Neural cell (in vitro differentiated cells): ENCODE results near the gene AGXT. TPM values are rescaled to one million over a fixed set of nuclear protein-coding genes. Genes with fewer than 3 reads are reported as not detected.

Experiments used
- H2AFZ ChIP-seq: fragments of 200-600, 300-800 bp; sonication (generic), shearing (Covaris generic); 2 replicates; pipeline ENCODE4 v1.6.0; 2014; ENCODE audit warnings: low read depth, mild to moderate bottlenecking, antibody characterized with exemption, low read length, moderate library complexity
- H3F3A ChIP-seq: fragments of 200-600 bp; shearing (Covaris generic); 2 replicates; pipeline ENCODE4 v1.6.1; 2016; ENCODE audit warnings: mild to moderate bottlenecking, moderate library complexity, mixed read lengths, antibody characterized with exemption, low read length; ENCODE audit not compliant: insufficient read depth, poor library complexity, severe bottlenecking
- H3K27ac ChIP-seq: fragments of 200-600, 300-800 bp; sonication (generic), shearing (Covaris generic); 2 replicates; pipeline ENCODE4 v1.5.1; 2014; ENCODE audit warnings: mild to moderate bottlenecking, low read length, moderate library complexity
- H3K27me3 ChIP-seq: fragments of 300-800, 200-600 bp; sonication (generic), shearing (Covaris generic); 2 replicates; pipeline ENCODE4 v1.6.0; 2014; ENCODE audit warnings: mild to moderate bottlenecking, low read depth, low read length, moderate library complexity; ENCODE audit not compliant: insufficient read depth
- H3K36me3 ChIP-seq: fragments of 300-800, 200-600 bp; sonication (generic), shearing (Covaris generic); 2 replicates; pipeline ENCODE4 v1.5.1; 2014; ENCODE audit warnings: mild to moderate bottlenecking, antibody characterized with exemption, low read length, moderate library complexity; ENCODE audit not compliant: insufficient read depth
- H3K4me2 ChIP-seq: fragments of 300-800, 200-600 bp; sonication (generic), shearing (Covaris generic); 2 replicates; pipeline ENCODE4 v1.6.0; 2014; ENCODE audit warnings: mild to moderate bottlenecking, low read length
- H3K4me3 ChIP-seq: fragments of 300-800, 200-600 bp; sonication (generic), shearing (Covaris generic); 2 replicates; pipeline ENCODE4 v1.5.1; 2014; ENCODE audit warnings: mild to moderate bottlenecking, low read length, moderate library complexity
- H3K79me2 ChIP-seq: fragments of 200-600 bp; shearing (Covaris generic); replicated peaks from 2 replicates; pipeline ENCODE4 v1.6.0; 2014; ENCODE audit warnings: mild to moderate bottlenecking, low read length, moderate library complexity; ENCODE audit not compliant: insufficient read depth
- H3K9ac ChIP-seq: fragments of 300-800, 200-600 bp; sonication (generic), shearing (Covaris generic); 2 replicates; pipeline ENCODE4 v1.6.1; 2016; ENCODE audit warnings: mild to moderate bottlenecking, low read length, mixed read lengths
- H3K9me2 ChIP-seq: fragments of 200-600 bp; shearing (Covaris generic); 2 replicates; pipeline ENCODE4 v1.6.1; 2016; ENCODE audit warnings: mild to moderate bottlenecking, low read length, mixed read lengths; ENCODE audit not compliant: insufficient read depth
- H3K9me3 ChIP-seq: fragments of 200-600, 300-800 bp; sonication (generic), shearing (Covaris generic); 2 replicates; pipeline ENCODE4 v1.6.1; 2016; ENCODE audit warnings: mild to moderate bottlenecking, mixed run types, low read length, moderate library complexity, mixed read lengths
- H4K20me1 ChIP-seq: fragments of 200-600 bp; shearing (Covaris generic); 2 replicates; pipeline ENCODE4 v1.6.1; 2016; ENCODE audit warnings: mild to moderate bottlenecking, mixed run types; ENCODE audit not compliant: insufficient read depth
- EP300 ChIP-seq: fragments of 450-650 bp; conservative IDR thresholded peaks from 2 replicates; pipeline ENCODE4 v1.6.1; 2014; ENCODE audit warnings: antibody characterized with exemption, mild to moderate bottlenecking, moderate library complexity; ENCODE audit not compliant: poor library complexity, severe bottlenecking
- EZH2 ChIP-seq: fragments of 200-600, 300-800 bp; shearing (Covaris generic), sonication (generic); IDR thresholded peaks from 2 replicates; pipeline ENCODE4 v1.6.1; 2014; ENCODE audit warnings: antibody characterized with exemption, low read length, borderline replicate concordance, mild to moderate bottlenecking; ENCODE audit not compliant: insufficient read depth, poor library complexity, severe bottlenecking
- MXI1 ChIP-seq: fragments of 450-650 bp; conservative IDR thresholded peaks from 2 replicates; pipeline ENCODE4 v1.6.1; 2014; ENCODE audit warnings: antibody characterized with exemption, mild to moderate bottlenecking; ENCODE audit not compliant: poor library complexity, severe bottlenecking
- POLR2AphosphoS5 ChIP-seq: IDR thresholded peaks from 2 replicates; pipeline ENCODE4 v1.6.1; 2012
- RAD21 ChIP-seq: fragments of 450-650 bp; conservative IDR thresholded peaks from 2 replicates; pipeline ENCODE4 v1.6.1; 2014; ENCODE audit warnings: antibody characterized with exemption, mild to moderate bottlenecking, moderate library complexity
- REST ChIP-seq: IDR thresholded peaks from 2 replicates; pipeline ENCODE4 v1.6.1; 2012; ENCODE audit warnings: borderline replicate concordance
- SMC3 ChIP-seq: fragments of 450-650 bp; conservative IDR thresholded peaks from 2 replicates; pipeline ENCODE4 v1.6.1; 2014; ENCODE audit warnings: antibody characterized with exemption, mild to moderate bottlenecking, moderate library complexity; ENCODE audit not compliant: poor library complexity
- TAF1 ChIP-seq: IDR thresholded peaks from 2 replicates; pipeline ENCODE4 v1.6.1; 2012; ENCODE audit warnings: low read depth
- polyA plus RNA-seq: library from polyadenylated mRNA; depleted of rRNA; stranded (reverse); fragments of >200 nt; gene quantifications from 2 replicates; pipeline ENCODE4 v1.2.3, GENCODE V29; 2014
- TF ChIP-seq, protein P1 (sequence below): fragments of 450-650 bp; IDR thresholded peaks from 2 replicates; pipeline ENCODE4 v1.5.1; 2014; ENCODE audit warnings: antibody characterized with exemption, mild to moderate bottlenecking, moderate library complexity; ENCODE audit not compliant: poor library complexity, severe bottlenecking

The AGXT gene
- polyA plus RNA-seq, 1 donor from 2014 or later = not detected

GRCh38 chr2:240872317-240873097, 3.9 kb downstream of the AGXT start:
- Histone ChIP-seq H3K9me3 (no peaks in the 10 kb centered on the region), H3K9ac (no peak overlapping the region), H3K79me2 (no peaks in the 10 kb centered on the region), H3K9me2 (no peaks in the 10 kb centered on the region), H2AFZ (no peak overlapping the region), H3K27me3 (no peaks in the 10 kb centered on the region), H3K36me3 (no peaks in the 10 kb centered on the region), H3K4me2 (no peak overlapping the region), H3K4me3 (no peak overlapping the region), H3K27ac (no peak overlapping the region), H4K20me1 (no peaks in the 10 kb centered on the region), H3F3A (no peaks in the 10 kb centered on the region)
- no peak for TF ChIP-seq MXI1
- no peak for TF ChIP-seq RAD21
- TF ChIP-seq REST = no peak
- TF ChIP-seq SMC3 = no peak
- no peak for TF ChIP-seq POLR2AphosphoS5
- TF ChIP-seq EZH2 = no peak
- TF ChIP-seq, protein P1, sequence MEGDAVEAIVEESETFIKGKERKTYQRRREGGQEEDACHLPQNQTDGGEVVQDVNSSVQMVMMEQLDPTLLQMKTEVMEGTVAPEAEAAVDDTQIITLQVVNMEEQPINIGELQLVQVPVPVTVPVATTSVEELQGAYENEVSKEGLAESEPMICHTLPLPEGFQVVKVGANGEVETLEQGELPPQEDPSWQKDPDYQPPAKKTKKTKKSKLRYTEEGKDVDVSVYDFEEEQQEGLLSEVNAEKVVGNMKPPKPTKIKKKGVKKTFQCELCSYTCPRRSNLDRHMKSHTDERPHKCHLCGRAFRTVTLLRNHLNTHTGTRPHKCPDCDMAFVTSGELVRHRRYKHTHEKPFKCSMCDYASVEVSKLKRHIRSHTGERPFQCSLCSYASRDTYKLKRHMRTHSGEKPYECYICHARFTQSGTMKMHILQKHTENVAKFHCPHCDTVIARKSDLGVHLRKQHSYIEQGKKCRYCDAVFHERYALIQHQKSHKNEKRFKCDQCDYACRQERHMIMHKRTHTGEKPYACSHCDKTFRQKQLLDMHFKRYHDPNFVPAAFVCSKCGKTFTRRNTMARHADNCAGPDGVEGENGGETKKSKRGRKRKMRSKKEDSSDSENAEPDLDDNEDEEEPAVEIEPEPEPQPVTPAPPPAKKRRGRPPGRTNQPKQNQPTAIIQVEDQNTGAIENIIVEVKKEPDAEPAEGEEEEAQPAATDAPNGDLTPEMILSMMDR = no peak
- no peak for TF ChIP-seq EP300
- no peak for TF ChIP-seq TAF1

GRCh38 chr2:240873098-240873788, 4.6 kb downstream of the AGXT start:
- no peak overlapping the region for H3K4me2 ChIP-seq
- no peak overlapping the region for H3K4me3 ChIP-seq
- TF ChIP-seq MXI1 = no peak
- no peak overlapping the region for H2AFZ ChIP-seq
- no peaks in the 10 kb centered on the region for H4K20me1 ChIP-seq
- no peaks in the 10 kb centered on the region for H3K9me3 ChIP-seq
- H3F3A ChIP-seq = no peaks in the 10 kb centered on the region
- H3K27me3 ChIP-seq = no peaks in the 10 kb centered on the region
- H3K27ac ChIP-seq = no peak overlapping the region
- no peaks in the 10 kb centered on the region for H3K36me3 ChIP-seq
- no peak overlapping the region for H3K9ac ChIP-seq
- H3K79me2 ChIP-seq = no peaks in the 10 kb centered on the region
- H3K9me2 ChIP-seq = no peaks in the 10 kb centered on the region
